GM18526 (cell line): ENCODE data around the gene TIGAR.

Experiments
- POLR2A ChIP-seq: IDR thresholded peaks from 3 replicates; pipeline ENCODE4 v1.6.1; 2011; ENCODE audit not compliant: insufficient read length; ENCODE audit errors: extremely low read depth

Gene TIGAR

DNA sequence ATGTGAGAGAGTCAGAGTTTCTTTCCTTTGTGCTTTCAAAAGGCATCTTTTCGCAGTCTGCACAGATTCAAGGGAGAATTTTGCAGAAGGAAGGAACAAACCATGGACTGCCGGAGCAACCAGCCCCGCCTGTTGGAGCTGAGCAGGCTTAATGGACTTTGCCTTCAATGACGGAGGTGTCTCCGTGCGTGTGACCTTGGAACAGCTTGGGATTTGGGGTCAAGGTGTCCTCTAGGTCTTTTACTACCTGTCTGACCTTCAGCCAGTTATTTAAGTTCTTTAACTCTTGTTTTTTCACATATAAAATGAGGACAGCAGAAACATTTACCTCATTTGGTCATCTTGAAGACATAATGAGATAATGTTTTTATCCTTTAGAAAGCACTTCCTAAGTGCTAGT, 54.4 kb downstream of the TIGAR start:
- TF ChIP-seq POLR2A: no peak

DNA sequence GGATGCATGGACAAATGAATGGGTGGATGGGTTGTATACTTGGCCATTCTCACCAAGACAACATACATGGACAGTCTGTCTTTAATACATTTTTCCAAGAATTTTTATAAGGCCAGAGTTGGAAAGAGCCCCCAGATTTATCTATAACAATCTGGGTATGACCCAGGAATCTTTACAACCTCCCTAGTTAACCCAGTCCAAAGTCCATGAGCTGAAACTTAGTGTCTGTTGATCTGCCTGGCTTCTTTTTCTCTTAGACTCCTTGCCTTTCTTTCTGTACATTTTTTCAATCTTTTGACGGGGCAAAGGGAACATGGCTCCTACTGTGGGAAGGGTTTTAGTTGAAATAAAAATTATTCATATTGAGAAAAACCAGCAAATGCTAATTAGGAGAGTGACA, 57.8 kb downstream of the TIGAR start:
- TF ChIP-seq POLR2A: no peak

- no peak for TF ChIP-seq POLR2A
Measured at GRCh38 chr12:4379405-4379804, 58.4 kb downstream of the TIGAR start, which contains the start of gene FGF23. TSS of gene FGF23 (minus strand) at chr12:4379712. CDS start at chr12:4379582, 130 bp downstream.

DNA sequence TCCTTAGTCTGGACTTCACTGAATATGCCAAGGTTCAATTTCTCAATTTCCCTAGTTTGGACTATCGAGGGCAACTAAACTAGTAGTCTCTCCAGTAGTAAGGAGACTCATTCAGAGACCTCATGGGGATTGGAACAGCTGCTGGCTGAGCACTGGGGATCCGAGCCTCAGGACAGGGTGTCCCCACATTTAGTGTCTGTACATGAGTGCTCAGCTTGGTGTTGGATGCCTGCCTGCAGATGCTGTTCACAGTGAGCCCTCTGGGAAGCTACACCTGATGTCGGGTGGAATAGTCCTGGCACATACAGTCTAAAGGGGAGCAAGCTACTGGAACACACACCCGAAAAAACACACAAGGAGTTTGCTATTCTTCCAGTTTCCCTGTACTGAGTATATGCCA, 59.3 kb downstream of the TIGAR start:
- TF ChIP-seq POLR2A: no peak

GRCh38 chr12:4383304-4383865, 62.4 kb downstream of the TIGAR start:
- TF ChIP-seq POLR2A: no peak

DNA sequence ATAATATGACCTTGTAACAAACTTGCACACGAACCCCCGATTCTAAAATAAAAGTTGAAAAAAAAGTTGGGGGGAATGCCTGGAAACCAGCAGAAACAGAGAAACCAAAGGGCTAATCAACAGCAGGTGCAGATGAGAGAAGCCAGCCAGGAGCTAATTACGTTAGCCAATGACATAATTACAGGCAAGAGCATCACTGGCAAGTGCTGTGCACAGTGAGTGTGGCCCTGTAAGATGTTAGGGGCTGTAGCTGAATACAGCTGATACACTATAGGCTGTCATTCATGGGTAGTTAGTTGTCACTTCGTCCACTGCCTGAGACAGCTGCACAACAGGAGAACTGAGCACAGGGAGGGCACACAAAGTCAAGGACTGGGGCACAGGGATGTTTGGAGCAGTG, 65.8 kb downstream of the TIGAR start:
- no peak for TF ChIP-seq POLR2A

DNA sequence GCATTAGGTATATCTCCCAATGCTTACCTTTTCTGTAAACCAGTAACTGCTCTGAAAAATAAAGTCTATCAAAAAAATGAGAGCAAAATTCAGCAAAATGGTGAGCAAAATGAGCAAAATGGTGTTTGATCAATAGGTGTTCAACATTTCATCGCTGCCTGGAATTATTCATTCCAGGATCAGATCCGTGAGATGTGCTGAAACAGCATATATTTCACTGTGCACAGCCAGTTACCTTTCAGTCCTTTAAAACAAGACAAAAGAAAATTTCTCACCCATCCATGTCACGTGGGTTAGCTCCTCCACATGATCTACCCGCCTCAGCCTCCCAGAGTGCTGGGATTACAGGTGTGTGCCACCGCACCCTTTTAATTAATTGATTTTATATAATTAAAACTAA, 66.6 kb downstream of the TIGAR start:
- no peak for TF ChIP-seq POLR2A

DNA sequence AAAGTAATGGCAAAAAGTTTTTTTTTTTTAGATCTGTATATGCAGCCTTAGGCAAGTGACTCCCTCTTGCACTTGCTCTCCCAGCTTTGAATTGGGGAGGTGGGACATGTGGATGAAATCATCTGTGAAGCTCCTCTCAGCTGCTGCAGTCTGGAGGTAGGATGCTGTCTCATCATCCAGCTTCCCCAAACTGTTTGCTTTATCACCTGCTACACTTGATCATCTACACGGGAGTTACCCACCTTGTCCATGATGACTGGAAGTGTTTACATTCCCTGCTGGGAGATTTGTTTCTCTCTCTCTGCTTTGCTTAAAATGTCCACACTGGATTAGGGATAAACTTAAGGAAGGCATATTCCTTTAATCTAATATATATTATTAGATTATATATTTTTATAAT, 67.0 kb downstream of the TIGAR start:
- no peak for TF ChIP-seq POLR2A

DNA sequence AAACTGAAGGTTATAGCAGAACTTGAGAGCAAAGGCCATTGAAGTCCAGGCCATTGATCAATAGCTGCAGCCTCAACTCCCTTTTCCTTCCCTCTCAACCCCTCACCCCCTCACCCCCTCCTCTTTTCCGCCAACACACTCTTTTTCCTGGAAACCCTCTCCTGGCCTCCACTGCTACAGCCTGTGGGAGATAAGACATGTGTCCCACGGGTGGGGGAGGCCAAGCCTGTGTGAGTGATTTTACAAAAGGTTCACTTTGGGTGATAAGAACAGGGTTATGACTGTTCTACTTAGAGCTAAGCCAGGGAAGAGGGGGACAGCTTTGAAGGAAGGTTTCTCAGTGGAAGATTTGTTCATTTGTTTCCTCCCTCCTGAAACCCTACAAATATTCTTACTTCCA, 67.6 kb downstream of the TIGAR start:
- TF ChIP-seq POLR2A: no peak

GRCh38 chr12:4392223-4392742, 71.3 kb downstream of the TIGAR start:
- TF ChIP-seq POLR2A: no peak

DNA sequence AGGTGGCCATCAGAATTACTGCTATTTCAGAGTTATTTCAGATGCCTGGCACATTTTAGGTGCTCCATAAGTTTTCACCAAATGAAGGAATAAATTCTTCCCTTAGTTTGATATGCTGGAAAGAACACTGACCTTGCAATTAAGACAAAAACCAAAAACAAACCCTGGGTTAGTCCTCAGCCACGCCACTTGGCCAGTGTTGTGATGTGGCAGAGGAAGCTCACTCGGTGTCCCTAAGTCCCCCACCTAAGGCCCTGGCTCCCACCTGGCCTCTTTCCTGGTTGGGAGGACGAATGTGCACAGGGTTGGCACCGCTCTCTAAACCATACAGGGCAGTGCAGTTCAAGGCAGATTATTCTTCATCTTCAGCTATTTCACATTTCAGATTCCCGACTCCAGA, 72.2 kb downstream of the TIGAR start:
- no peak for TF ChIP-seq POLR2A

DNA sequence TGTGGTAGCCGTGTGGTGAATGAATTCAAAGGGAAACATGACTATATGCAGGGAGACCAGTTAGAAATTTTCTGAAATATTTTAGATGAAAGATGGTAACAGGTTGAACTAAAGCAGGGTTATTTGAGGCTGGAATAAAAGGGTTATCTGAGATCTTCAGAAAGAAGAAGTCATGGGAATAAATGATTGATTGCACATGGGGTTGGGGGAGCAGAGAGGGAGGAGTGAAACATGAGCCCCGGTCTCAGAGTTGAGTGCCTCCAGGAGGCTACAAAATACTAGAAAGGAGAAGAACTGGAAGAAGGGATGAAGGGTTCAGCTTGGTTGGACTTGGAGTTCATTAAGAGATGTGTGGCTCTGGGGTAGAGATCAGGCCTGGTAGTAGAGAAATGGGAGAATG, 74.8 kb downstream of the TIGAR start:
- no peak for TF ChIP-seq POLR2A

DNA sequence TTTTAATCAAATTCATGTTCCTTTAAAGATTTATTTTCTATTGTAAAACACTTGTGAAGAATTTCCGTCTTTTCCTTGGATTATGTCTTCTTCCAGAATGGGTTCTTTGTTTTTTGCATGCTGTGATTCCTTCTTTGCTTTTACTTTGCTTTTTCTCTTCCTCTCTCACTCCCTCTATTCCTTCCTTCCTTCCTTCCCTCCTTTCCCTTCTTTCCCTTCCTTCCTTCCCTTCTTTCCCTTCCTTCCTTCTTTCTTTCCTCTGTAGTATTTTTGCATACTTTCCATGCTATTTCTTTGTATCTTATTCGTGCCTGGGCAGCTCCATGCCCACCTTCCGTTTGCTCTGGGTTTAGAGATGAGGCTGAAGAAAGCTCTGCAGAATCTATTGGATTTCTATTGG, 80.1 kb downstream of the TIGAR start:
- TF ChIP-seq POLR2A: no peak

DNA sequence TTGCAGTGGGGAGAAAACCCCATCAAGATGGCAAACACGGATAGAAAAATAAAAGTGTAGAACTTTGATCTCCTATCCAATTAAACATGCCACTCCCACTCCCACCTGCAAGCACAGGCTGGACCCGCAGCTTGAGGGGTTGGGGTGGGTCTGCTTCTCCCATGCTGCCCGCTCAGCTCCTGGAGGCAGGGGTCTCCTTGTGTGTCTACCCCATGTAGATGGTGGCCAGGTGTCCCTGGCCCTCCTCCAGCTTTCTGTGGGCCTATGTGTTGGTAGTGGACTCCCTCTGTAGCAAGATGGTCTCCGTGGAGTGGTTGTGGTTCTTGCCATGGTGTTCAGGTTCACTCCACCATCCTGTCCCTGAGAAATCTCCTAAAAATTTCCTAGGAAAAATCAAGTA, 82.0 kb downstream of the TIGAR start:
- TF ChIP-seq POLR2A: no peak
